Urinary bladder (tissue), 4 donors: ENCODE measurements around the gene FMN1. TPM values are rescaled to one million over a fixed set of nuclear protein-coding genes. Genes with fewer than 3 reads are reported as not detected.

Experiments used
- DNase-seq: peaks from one replicate; pipeline ENCODE4 v3.0.0-alpha.2; 2015; ENCODE audit errors: extremely low spot score
- H3K27ac ChIP-seq: one replicate; pipeline ENCODE4 v1.5.1; 2013; ENCODE audit warnings: low read depth, mild to moderate bottlenecking, moderate library complexity
- H3K36me3 ChIP-seq: one replicate; pipeline ENCODE4 v1.6.1; 2013; ENCODE audit warnings: mild to moderate bottlenecking, moderate library complexity; ENCODE audit not compliant: insufficient read depth
- H3K4me1 ChIP-seq: one replicate; pipeline ENCODE4 v1.6.1; 2013; ENCODE audit warnings: mild to moderate bottlenecking, moderate library complexity; ENCODE audit not compliant: insufficient read depth
- H3K4me3 ChIP-seq: one replicate; pipeline ENCODE4 v1.5.1; 2013; ENCODE audit warnings: low read depth, low read length
- WGBS: extraction: QIAGEN DNeasy Blood & Tissue Kit; methylation state at CpG from one replicate; pipeline ENCODE4 v1.1.7; 2013; 5-methylcytosine and 5-hydroxymethylcytosine counted together
- polyA plus RNA-seq: library from polyadenylated mRNA; stranded (reverse); fragments of 200-250 nt; gene quantifications from one replicate; pipeline ENCODE4 v1.2.3, GENCODE V29; 2013
- total RNA-seq: library from RNA; depleted of rRNA; stranded (reverse); fragments of >200 nt; gene quantifications from one replicate; pipeline ENCODE4 v1.2.3, GENCODE V29; 2014
- donor health status: healthy with polysubstance abuse.
- donor health status: healthy.

FMN1 gene
- total and polyA plus RNA-seq, 2 donors, result 0.95 to 6.2 TPM

- Histone ChIP-seq H3K4me3 (no peak overlapping the region), H3K4me1 (no peaks in the 10 kb centered on the region), H3K36me3 (no peaks in the 10 kb centered on the region), H3K27ac (no peak overlapping the region)
- WGBS, result 49% methylated on average over 9 of the region's 9 CpGs
- DNase-seq, result no peak
These were observed 4.0 kb downstream of the FMN1 start for GRCh38 chr15:33190539-33190938.

- WGBS, result 71% methylated on average over 5 of the region's 5 CpGs
- Histone ChIP-seq H3K36me3 (no peaks in the 10 kb centered on the region), H3K4me3 (no peak overlapping the region), H3K4me1 (no peaks in the 10 kb centered on the region), H3K27ac (no peak overlapping the region)
- DNase-seq, result no peak
These were observed 5.8 kb downstream of the FMN1 start for GRCh38 chr15:33188641-33189257.

- Histone ChIP-seq H3K36me3 (no peaks in the 10 kb centered on the region), H3K4me1 (no peaks in the 10 kb centered on the region), H3K4me3 (no peak overlapping the region), H3K27ac (no peak overlapping the region)
- no peak for DNase-seq
- WGBS, result 81% methylated on average over 5 of the region's 5 CpGs
These were observed 6.4 kb downstream of the FMN1 start for GRCh38 chr15:33188159-33188558.

- no peak overlapping the region for H3K4me3 ChIP-seq
- no peaks in the 10 kb centered on the region for H3K36me3 ChIP-seq
- 82% methylated on average over 3 of the region's 3 CpGs for WGBS
- no peak overlapping the region for H3K27ac ChIP-seq
- H3K4me1 ChIP-seq, result no peaks in the 10 kb centered on the region
- no peak for DNase-seq
These were observed 11.2 kb downstream of the FMN1 start for GRCh38 chr15:33183334-33183733.

- WGBS, result 45% methylated on average over 2 of the region's 2 CpGs
- no peak for DNase-seq
- Histone ChIP-seq H3K36me3 (no peaks in the 10 kb centered on the region), H3K4me1 (no peaks in the 10 kb centered on the region), H3K27ac (no peak overlapping the region), H3K4me3 (no peak overlapping the region)
These were observed 11.6 kb downstream of the FMN1 start for GRCh38 chr15:33182926-33183325.

GRCh38 chr15:33182278-33182905, 12.1 kb downstream of the FMN1 start:
- 61% methylated on average over 4 of the region's 4 CpGs for WGBS
- H3K4me1 ChIP-seq, result no peaks in the 10 kb centered on the region
- H3K27ac ChIP-seq, result no peak overlapping the region
- H3K4me3 ChIP-seq, result no peak overlapping the region
- DNase-seq, result no peak
- H3K36me3 ChIP-seq, result no peaks in the 10 kb centered on the region

GRCh38 chr15:33179874-33180273, 14.6 kb downstream of the FMN1 start:
- H3K27ac ChIP-seq, result no peak overlapping the region
- H3K36me3 ChIP-seq, result no peaks in the 10 kb centered on the region
- WGBS, result 78% methylated on average over 5 of the region's 5 CpGs
- DNase-seq, result no peak
- no peaks in the 10 kb centered on the region for H3K4me1 ChIP-seq
- no peak overlapping the region for H3K4me3 ChIP-seq

GRCh38 chr15:33171202-33171601, 23.3 kb downstream of the FMN1 start:
- no peak overlapping the region for H3K27ac ChIP-seq
- DNase-seq, result no peak
- no peaks in the 10 kb centered on the region for H3K4me1 ChIP-seq

GRCh38 chr15:33169625-33170024, 24.9 kb downstream of the FMN1 start:
- H3K4me3 ChIP-seq, result no peak overlapping the region
- 84% methylated on average over 3 of the region's 3 CpGs for WGBS
- no peak for DNase-seq

More at GRCh38 chr15:33171202-33171601, 23.3 kb downstream of the FMN1 start:
- Histone ChIP-seq H3K36me3 (no peaks in the 10 kb centered on the region), H3K4me3 (no peak overlapping the region)
- WGBS, result 86% methylated on average over 2 of the region's 2 CpGs

GRCh38 chr15:33168444-33168843, 26.1 kb downstream of the FMN1 start:
- no peak overlapping the region for H3K27ac ChIP-seq
- no peak overlapping the region for H3K4me3 ChIP-seq
- no peaks in the 10 kb centered on the region for H3K36me3 ChIP-seq
- 80% methylated on average over 2 of the region's 2 CpGs for WGBS
- DNase-seq, result no peak
- no peaks in the 10 kb centered on the region for H3K4me1 ChIP-seq

More at GRCh38 chr15:33169625-33170024, 24.9 kb downstream of the FMN1 start:
- no peaks in the 10 kb centered on the region for H3K36me3 ChIP-seq
- H3K4me1 ChIP-seq, result no peaks in the 10 kb centered on the region
- no peak overlapping the region for H3K27ac ChIP-seq

- Histone ChIP-seq H3K36me3 (no peaks in the 10 kb centered on the region), H3K4me3 (no peak overlapping the region), H3K27ac (no peak overlapping the region), H3K4me1 (no peaks in the 10 kb centered on the region)
- no peak for DNase-seq
- 89% methylated on average over 3 of the region's 3 CpGs for WGBS
These were observed 30.7 kb downstream of the FMN1 start for GRCh38 chr15:33163816-33164215.

- Histone ChIP-seq H3K4me1 (no peaks in the 10 kb centered on the region), H3K36me3 (no peaks in the 10 kb centered on the region), H3K27ac (no peak overlapping the region), H3K4me3 (no peak overlapping the region)
- WGBS, result 82% methylated on average over 3 of the region's 3 CpGs
- DNase-seq, result no peak
These were observed 33.3 kb downstream of the FMN1 start for GRCh38 chr15:33161209-33161608.

GRCh38 chr15:33160581-33161165, 33.8 kb downstream of the FMN1 start:
- Histone ChIP-seq H3K27ac (no peak overlapping the region), H3K4me1 (no peaks in the 10 kb centered on the region), H3K36me3 (no peaks in the 10 kb centered on the region), H3K4me3 (no peak overlapping the region)
- 67% methylated on average over 5 of the region's 5 CpGs for WGBS
- peak; percentile 47 for DNase-seq

GRCh38 chr15:33159726-33160453, 34.6 kb downstream of the FMN1 start:
- DNase-seq, result no peak
- WGBS, result 66% methylated on average over 3 of the region's 3 CpGs
- no peak overlapping the region for H3K27ac ChIP-seq
- H3K36me3 ChIP-seq, result no peaks in the 10 kb centered on the region
- H3K4me1 ChIP-seq, result no peaks in the 10 kb centered on the region
- no peak overlapping the region for H3K4me3 ChIP-seq
